Ascending aorta (tissue), 2 donors: Measurements from ENCODE around the gene GRIP2. TPM values are rescaled to one million over a fixed set of nuclear protein-coding genes. Genes with fewer than 3 reads are reported as not detected.

ENCODE experiments used
- DNase-seq, 2 donors: peaks; one replicate each; pipeline ENCODE4 v3.0.0-alpha.2; 2019; ENCODE audit warnings: low spot score in 2 of 2
- H3K27ac ChIP-seq, 2 donors: fragments of 200-600 bp; sonication (generic); one replicate each; pipeline ENCODE4 v1.5.1; 2016 to 2017; ENCODE audit warnings: mild to moderate bottlenecking in 1 of 2
- H3K27me3 ChIP-seq: fragments of 200-600 bp; sonication (generic); one replicate; pipeline ENCODE4 v1.5.1; 2017
- H3K36me3 ChIP-seq, 2 donors: fragments of 200-600 bp; sonication (generic); one replicate each; pipeline ENCODE4 v1.5.1; 2016
- H3K4me1 ChIP-seq, 2 donors: fragments of 200-600 bp; sonication (generic); one replicate each; pipeline ENCODE4 v1.5.1; 2016 to 2017; ENCODE audit warnings: mild to moderate bottlenecking in 1 of 2
- H3K4me3 ChIP-seq, 2 donors: fragments of 200-600 bp; sonication (generic); one replicate each; pipeline ENCODE4 v1.5.1; 2016 to 2017; ENCODE audit warnings: mild to moderate bottlenecking in 1 of 2
- H3K9me3 ChIP-seq, 2 donors: fragments of 200-600 bp; sonication (generic); one replicate each; pipeline ENCODE4 v1.5.1; 2016
- intact Hi-C: fragments of 100-400 bp; cut with DNase I; formaldehyde crosslinking; loops from one replicate; pipeline ENCODE4 v1.15.1; 2023
- total RNA-seq: library from RNA; depleted of rRNA; stranded (reverse); fragments of >200 nt; gene quantifications from one replicate; pipeline ENCODE4 v1.1.0, GENCODE V29; 2016
- TF ChIP-seq, protein P1 (sequence below), 3 experiments: fragments of 200-600 bp in 2 of 3; fragments of 450-650 bp in 1 of 3; sonication (generic) in 2 of 3; IDR thresholded peaks; one replicate each; pipeline ENCODE4 v1.5.1; 2016 to 2019; ENCODE audit warnings: antibody characterized with exemption in 3 of 3, mild to moderate bottlenecking in 1 of 3, moderate library complexity in 1 of 3

GRIP2 gene
- total RNA-seq, 1 donor from 2014 or later, result 0.21 TPM

DNA sequence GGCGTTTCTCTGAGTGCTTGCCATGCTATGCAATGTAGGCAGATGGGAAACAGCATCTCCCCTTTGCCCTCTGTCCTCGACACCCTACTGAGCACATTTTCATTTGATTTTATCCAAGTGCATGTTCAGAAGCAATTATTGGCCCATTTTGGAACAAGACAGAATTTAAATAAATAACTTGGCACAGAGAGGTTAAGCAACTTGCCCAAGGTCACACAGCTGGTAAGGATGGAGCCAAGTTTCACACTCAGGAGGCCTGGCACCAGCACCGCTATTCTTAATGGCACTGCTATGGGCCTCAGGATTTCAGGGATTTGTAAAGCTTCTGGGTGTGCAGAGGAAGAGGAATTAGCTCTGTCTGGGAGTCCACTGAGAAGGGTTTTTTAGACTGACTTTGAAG lies 2.5 kb upstream of the GRIP2 start:
- intact Hi-C loops, result loop anchor here (10.0 kb wide), 1 partner anchor 278 kb away; no protein-coding TSS in a partner anchor
- H3K4me1 ChIP-seq, result no peaks in the 10 kb centered on the region
- H3K27ac ChIP-seq, result no peak overlapping the region
- no peaks in the 10 kb centered on the region for H3K36me3 ChIP-seq
- no peak for DNase-seq
- H3K27me3 ChIP-seq, result no peaks in the 10 kb centered on the region
- no peaks in the 10 kb centered on the region for H3K9me3 ChIP-seq
- H3K4me3 ChIP-seq, result no peak overlapping the region
- TF ChIP-seq, protein P1, sequence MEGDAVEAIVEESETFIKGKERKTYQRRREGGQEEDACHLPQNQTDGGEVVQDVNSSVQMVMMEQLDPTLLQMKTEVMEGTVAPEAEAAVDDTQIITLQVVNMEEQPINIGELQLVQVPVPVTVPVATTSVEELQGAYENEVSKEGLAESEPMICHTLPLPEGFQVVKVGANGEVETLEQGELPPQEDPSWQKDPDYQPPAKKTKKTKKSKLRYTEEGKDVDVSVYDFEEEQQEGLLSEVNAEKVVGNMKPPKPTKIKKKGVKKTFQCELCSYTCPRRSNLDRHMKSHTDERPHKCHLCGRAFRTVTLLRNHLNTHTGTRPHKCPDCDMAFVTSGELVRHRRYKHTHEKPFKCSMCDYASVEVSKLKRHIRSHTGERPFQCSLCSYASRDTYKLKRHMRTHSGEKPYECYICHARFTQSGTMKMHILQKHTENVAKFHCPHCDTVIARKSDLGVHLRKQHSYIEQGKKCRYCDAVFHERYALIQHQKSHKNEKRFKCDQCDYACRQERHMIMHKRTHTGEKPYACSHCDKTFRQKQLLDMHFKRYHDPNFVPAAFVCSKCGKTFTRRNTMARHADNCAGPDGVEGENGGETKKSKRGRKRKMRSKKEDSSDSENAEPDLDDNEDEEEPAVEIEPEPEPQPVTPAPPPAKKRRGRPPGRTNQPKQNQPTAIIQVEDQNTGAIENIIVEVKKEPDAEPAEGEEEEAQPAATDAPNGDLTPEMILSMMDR (IDR thresholded peaks at IDR 0.05), result no peak

- no peak for DNase-seq
- Histone ChIP-seq H3K4me1 (no peaks in the 10 kb centered on the region), H3K27ac (no peak overlapping the region), H3K27me3 (no peaks in the 10 kb centered on the region), H3K36me3 (no peaks in the 10 kb centered on the region), H3K4me3 (no peak overlapping the region), H3K9me3 (no peaks in the 10 kb centered on the region)
- intact Hi-C loops, result loop anchor here (10.0 kb wide), 1 partner anchor 277 kb away; no protein-coding TSS in a partner anchor
- TF ChIP-seq, protein P1 (IDR thresholded peaks at IDR 0.05), result no peak
Measured at GRCh38 chr3:14541646-14542045, 1.5 kb upstream of the GRIP2 start.

GRCh38 chr3:14540821-14541385 lies 761 bp upstream of the GRIP2 start:
- Histone ChIP-seq H3K27me3 (no peaks in the 10 kb centered on the region), H3K4me3 (peak overlapping the region in 1 of 2 donors; percentile 59), H3K4me1 (no peaks in the 10 kb centered on the region), H3K27ac (no peak overlapping the region), H3K9me3 (no peaks in the 10 kb centered on the region), H3K36me3 (no peaks in the 10 kb centered on the region)
- intact Hi-C loops, result loop anchor here (10.0 kb wide), 1 partner anchor 276 kb away; no protein-coding TSS in a partner anchor
- DNase-seq, result no peak
- TF ChIP-seq, protein P1 (IDR thresholded peaks at IDR 0.05), result no peak

GRCh38 chr3:14539384-14539741 lies 779 bp downstream of the GRIP2 start:
- intact Hi-C loops, result no loop called here
- TF ChIP-seq, protein P1 (IDR thresholded peaks at IDR 0.05), result no peak
- H3K27me3 ChIP-seq, result no peaks in the 10 kb centered on the region
- no peaks in the 10 kb centered on the region for H3K9me3 ChIP-seq
- no peaks in the 10 kb centered on the region for H3K4me1 ChIP-seq
- peak overlapping the region in 1 of 2 donors; percentile 40 for H3K27ac ChIP-seq
- peak overlapping the region in 1 of 2 donors; percentile 59 for H3K4me3 ChIP-seq
- no peaks in the 10 kb centered on the region for H3K36me3 ChIP-seq
- DNase-seq, result no peak

- Histone ChIP-seq H3K9me3 (no peaks in the 10 kb centered on the region), H3K27ac (no peak overlapping the region), H3K27me3 (no peaks in the 10 kb centered on the region), H3K36me3 (no peaks in the 10 kb centered on the region), H3K4me1 (no peaks in the 10 kb centered on the region), H3K4me3 (no peak overlapping the region)
- TF ChIP-seq, protein P1 (IDR thresholded peaks at IDR 0.05), result no peak
- intact Hi-C loops, result no loop called here
- no peak for DNase-seq
Measured at GRCh38 chr3:14538451-14539088, 1.6 kb downstream of the GRIP2 start.
